HFFc6 (cell line): ENCODE data around the gene SH3PXD2A. TPM values are rescaled to one million over a fixed set of nuclear protein-coding genes. Genes with fewer than 3 reads are reported as not detected.

Experiments
- DNase-seq: peaks from one replicate; pipeline ENCODE4 v3.0.0-alpha.2; 2018
- H3K27ac Mint-ChIP-seq: 2 replicates; pipeline ENCODE4 v1.8.0; 2020; ENCODE audit warnings: mild to moderate bottlenecking, mixed read lengths
- H3K27me3 Mint-ChIP-seq: 2 replicates; pipeline ENCODE4 v1.8.0; 2021; ENCODE audit warnings: mild to moderate bottlenecking, moderate library complexity, mixed read lengths; ENCODE audit not compliant: insufficient read depth
- H3K36me3 Mint-ChIP-seq: 2 replicates; pipeline ENCODE4 v1.8.0; 2021; ENCODE audit warnings: low read depth, mixed read lengths
- H3K4me1 Mint-ChIP-seq: 2 replicates; pipeline ENCODE4 v1.8.0; 2020; ENCODE audit warnings: low read depth, mixed read lengths
- H3K4me3 Mint-ChIP-seq: 2 replicates; pipeline ENCODE4 v1.8.0; 2020; ENCODE audit warnings: mild to moderate bottlenecking, moderate library complexity, mixed read lengths
- H3K9me3 Mint-ChIP-seq: 2 replicates; pipeline ENCODE4 v1.8.0; 2020; ENCODE audit warnings: mild to moderate bottlenecking, mixed read lengths
- total RNA-seq, 6 experiments: library from RNA; stranded (reverse); fragmentation: NEBNext Ultra II Directional; extraction: Animal tissue kit (Norgen Biotek cat#: 25700); gene quantifications; 2 replicates in 1 of 6; 3 replicates in 5 of 6; pipeline ENCODE4 v1.2.3, GENCODE V29; 2021
- TF ChIP-seq, protein P1 (sequence below): fragments of 200-600 bp; sonication (generic); IDR thresholded peaks from 2 replicates; pipeline ENCODE4 v1.5.0; 2021; ENCODE audit warnings: antibody characterized with exemption, mild to moderate bottlenecking

SH3PXD2A gene
- total RNA-seq, 6 experiments from 2014 or later, result 75.5 to 113 (median 81.1) TPM

DNA sequence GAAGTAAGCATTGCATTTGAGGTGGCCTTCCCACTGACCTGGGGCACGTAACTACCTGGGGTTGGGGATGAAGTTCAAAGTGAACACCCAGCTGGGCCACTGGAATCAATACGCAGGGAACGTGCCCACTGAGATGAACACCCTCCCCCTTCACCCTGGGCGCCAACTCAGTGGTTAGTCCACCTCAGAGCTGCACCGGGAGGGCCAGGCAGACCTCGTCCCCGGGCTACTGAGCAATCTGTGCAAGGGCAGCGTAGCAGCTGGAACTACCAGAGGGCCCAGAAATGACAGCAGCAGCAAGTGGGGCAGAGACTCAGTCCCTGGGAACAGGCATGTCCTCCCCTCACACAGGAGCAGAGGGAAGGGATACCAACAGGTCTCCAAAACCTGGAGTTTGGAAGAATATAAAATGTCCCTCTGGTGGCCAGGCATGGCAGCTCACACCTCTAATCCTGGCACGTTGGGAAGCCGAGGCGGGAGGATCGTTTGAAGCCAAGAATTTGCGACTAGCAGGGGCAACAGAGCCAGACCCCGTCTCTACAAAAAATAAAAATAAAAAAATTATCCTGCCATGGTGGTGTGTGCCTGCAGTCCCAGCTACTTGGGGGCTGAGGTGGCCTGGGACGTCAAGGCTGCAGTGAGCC lies 143.9 kb downstream of the SH3PXD2A start:
- H3K36me3 Mint-ChIP-seq, result no peaks in the 10 kb centered on the region
- H3K4me1 Mint-ChIP-seq, result peaks cover 61% of the 10 kb centered on the region
- DNase-seq, result no peak
- H3K4me3 Mint-ChIP-seq, result no peak overlapping the region
- H3K27me3 Mint-ChIP-seq, result no peaks in the 10 kb centered on the region; the same call in 1 of the 2 replicates
- no peaks in the 10 kb centered on the region for H3K9me3 Mint-ChIP-seq
- H3K27ac Mint-ChIP-seq, result no peak overlapping the region
- TF ChIP-seq, protein P1, sequence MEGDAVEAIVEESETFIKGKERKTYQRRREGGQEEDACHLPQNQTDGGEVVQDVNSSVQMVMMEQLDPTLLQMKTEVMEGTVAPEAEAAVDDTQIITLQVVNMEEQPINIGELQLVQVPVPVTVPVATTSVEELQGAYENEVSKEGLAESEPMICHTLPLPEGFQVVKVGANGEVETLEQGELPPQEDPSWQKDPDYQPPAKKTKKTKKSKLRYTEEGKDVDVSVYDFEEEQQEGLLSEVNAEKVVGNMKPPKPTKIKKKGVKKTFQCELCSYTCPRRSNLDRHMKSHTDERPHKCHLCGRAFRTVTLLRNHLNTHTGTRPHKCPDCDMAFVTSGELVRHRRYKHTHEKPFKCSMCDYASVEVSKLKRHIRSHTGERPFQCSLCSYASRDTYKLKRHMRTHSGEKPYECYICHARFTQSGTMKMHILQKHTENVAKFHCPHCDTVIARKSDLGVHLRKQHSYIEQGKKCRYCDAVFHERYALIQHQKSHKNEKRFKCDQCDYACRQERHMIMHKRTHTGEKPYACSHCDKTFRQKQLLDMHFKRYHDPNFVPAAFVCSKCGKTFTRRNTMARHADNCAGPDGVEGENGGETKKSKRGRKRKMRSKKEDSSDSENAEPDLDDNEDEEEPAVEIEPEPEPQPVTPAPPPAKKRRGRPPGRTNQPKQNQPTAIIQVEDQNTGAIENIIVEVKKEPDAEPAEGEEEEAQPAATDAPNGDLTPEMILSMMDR, result peak; percentile 62

DNA sequence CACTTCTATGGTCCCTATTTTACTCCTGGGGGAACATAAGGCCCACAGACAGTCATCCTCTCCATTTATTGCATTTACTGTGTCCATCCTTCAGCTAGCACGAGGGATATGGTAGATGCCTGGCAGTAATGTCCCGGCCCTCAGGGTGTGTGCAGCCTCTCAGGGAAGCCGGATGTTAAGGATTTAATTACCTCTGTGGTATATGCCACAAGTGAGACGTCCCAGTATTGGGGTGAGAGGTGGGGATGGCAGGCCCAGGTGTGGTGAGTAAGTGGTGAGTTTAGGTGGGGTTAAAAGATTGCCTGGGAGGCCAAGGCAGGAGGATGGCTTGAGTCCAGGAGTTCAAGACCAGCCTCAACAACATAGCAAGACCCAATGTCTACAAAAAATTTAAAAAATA lies 144.9 kb downstream of the SH3PXD2A start:
- peaks cover 51% of the 10 kb centered on the region for H3K4me1 Mint-ChIP-seq
- no peaks in the 10 kb centered on the region for H3K9me3 Mint-ChIP-seq
- no peak overlapping the region for H3K27ac Mint-ChIP-seq
- H3K36me3 Mint-ChIP-seq, result no peaks in the 10 kb centered on the region
- H3K4me3 Mint-ChIP-seq, result no peak overlapping the region
- TF ChIP-seq, protein P1, result no peak
- no peaks in the 10 kb centered on the region; the same call in 1 of the 2 replicates for H3K27me3 Mint-ChIP-seq
- DNase-seq, result no peak

DNA sequence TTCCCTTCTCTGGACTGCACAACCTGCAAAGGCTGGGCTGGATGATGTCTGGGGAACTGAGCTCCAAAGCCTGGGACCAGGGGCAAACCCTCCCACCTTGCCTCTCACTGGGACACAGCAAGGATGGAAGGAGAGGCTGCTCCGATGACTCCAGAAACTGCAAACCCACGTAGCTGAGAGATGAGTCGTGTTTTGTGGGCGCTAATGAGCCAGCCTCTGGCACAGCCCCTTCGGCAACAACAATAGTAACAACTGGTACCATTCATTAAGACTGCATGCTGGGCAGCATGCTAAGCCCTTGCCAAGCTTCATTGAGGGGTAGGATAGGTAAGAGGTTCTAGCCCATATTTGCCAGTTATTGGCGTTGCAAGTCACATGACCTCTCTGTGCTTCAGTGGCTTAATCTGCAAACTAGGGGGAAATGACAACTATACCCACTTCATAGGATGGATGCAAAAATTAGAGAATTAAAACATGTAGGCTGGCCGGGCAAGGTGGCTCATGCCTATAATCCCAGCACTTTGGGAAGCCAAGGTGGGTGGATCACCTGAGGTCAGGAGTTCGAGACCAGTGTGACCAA lies 145.9 kb downstream of the SH3PXD2A start:
- peak overlapping the region; percentile 43 for H3K27ac Mint-ChIP-seq
- no peaks in the 10 kb centered on the region for H3K9me3 Mint-ChIP-seq
- peak overlapping the region; percentile 52; the same call in 1 of the 2 replicates for H3K4me3 Mint-ChIP-seq
- TF ChIP-seq, protein P1, result no peak
- no peaks in the 10 kb centered on the region for H3K27me3 Mint-ChIP-seq
- H3K4me1 Mint-ChIP-seq, result peaks cover 41% of the 10 kb centered on the region
- H3K36me3 Mint-ChIP-seq, result no peaks in the 10 kb centered on the region
- peak; percentile 73 for DNase-seq

- H3K4me3 Mint-ChIP-seq, result peak overlapping the region; percentile 52; the same call in 1 of the 2 replicates
- H3K27ac Mint-ChIP-seq, result peak overlapping the region; percentile 43; the same call in 1 of the 2 replicates
- H3K27me3 Mint-ChIP-seq, result no peaks in the 10 kb centered on the region
- H3K36me3 Mint-ChIP-seq, result no peaks in the 10 kb centered on the region
- TF ChIP-seq, protein P1, result no peak
- peaks cover 34% of the 10 kb centered on the region for H3K4me1 Mint-ChIP-seq
- H3K9me3 Mint-ChIP-seq, result no peaks in the 10 kb centered on the region
- no peak for DNase-seq
Observed at GRCh38 chr10:103708627-103709288, 146.6 kb downstream of the SH3PXD2A start.

DNA sequence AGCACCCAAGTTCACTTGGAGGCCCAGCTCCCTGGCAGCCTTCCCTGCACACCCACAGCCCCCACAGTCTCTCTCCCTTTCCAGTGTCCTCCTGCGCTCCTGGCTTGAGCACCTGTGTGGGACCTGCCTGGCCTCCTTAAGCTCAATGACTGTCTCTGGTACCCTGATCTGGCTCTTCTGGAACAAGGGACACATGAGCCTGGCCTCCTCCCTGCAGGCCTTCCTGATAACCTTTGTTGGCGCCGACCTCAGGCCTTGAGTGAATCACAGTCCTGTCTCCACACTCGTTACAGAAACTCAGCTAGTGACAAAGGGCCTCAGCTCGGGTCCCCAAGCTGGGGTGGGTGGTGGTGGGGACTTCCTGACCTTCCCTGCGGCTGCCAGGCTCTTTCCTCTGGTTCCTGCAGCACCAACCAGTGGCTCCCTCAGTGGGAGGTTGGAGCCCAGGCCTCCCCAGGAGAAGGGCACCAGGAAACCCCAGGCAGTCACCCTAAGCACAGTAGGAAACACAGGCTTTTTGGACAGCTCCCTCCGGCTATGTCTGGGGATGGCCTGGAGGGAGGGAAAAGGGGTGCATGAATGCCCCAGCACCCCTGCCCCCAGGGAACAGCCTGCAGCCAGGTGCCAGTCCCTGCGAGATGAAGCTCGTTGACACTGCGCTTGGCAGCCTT lies 147.3 kb downstream of the SH3PXD2A start:
- Mint-ChIP-seq H3K9me3 (no peaks in the 10 kb centered on the region), H3K4me3 (no peak overlapping the region), H3K27me3 (no peaks in the 10 kb centered on the region), H3K27ac (no peak overlapping the region; the same call in 1 of the 2 replicates), H3K4me1 (peaks cover 27% of the 10 kb centered on the region), H3K36me3 (no peaks in the 10 kb centered on the region)
- no peak for DNase-seq
- TF ChIP-seq, protein P1, result no peak
